Astrocyte (in vitro differentiated cells and primary cell): Measurements from ENCODE around the gene MOB3B. TPM values are rescaled to one million over a fixed set of nuclear protein-coding genes. Genes with fewer than 3 reads are reported as not detected.

Source experiments
- DNase-seq: peaks from one replicate; pipeline ENCODE4 v3.0.0-alpha.2; 2010; ENCODE audit warnings: low read depth
- FAIRE-seq: peaks from 2 replicates; lab custom pipeline; 2011; peaks lifted over from hg19 to GRCh38; lab: Jason Lieb, UNC
- H2AFZ ChIP-seq: 2 replicates; pipeline ENCODE4 v1.6.0; 2012; ENCODE audit warnings: low read depth, low read length, inconsistent platforms
- H3K27ac ChIP-seq: 2 replicates; pipeline ENCODE4 v1.5.1; 2011; ENCODE audit warnings: low read depth, low read length, inconsistent platforms
- H3K27me3 ChIP-seq: 2 replicates; pipeline ENCODE4 v1.6.0; 2011; ENCODE audit warnings: low read length, inconsistent platforms; ENCODE audit not compliant: insufficient read depth
- H3K36me3 ChIP-seq: 2 replicates; pipeline ENCODE4 v1.5.1; 2011; ENCODE audit warnings: low read length, inconsistent platforms; ENCODE audit not compliant: insufficient read depth
- H3K4me1 ChIP-seq: 2 replicates; pipeline ENCODE4 v1.5.1; 2011; ENCODE audit warnings: low read length, inconsistent platforms; ENCODE audit not compliant: insufficient read depth
- H3K4me2 ChIP-seq: 2 replicates; pipeline ENCODE4 v1.6.0; 2012; ENCODE audit warnings: low read length, inconsistent platforms
- H3K4me3 ChIP-seq: 2 replicates; pipeline ENCODE4 v1.5.1; 2011; ENCODE audit warnings: low read depth, mild to moderate bottlenecking, low read length, inconsistent platforms; ENCODE audit not compliant: insufficient read depth
- H3K79me2 ChIP-seq: 2 replicates; pipeline ENCODE4 v1.6.0; 2012; ENCODE audit warnings: mild to moderate bottlenecking, low read length, inconsistent platforms; ENCODE audit not compliant: insufficient read depth
- H3K9ac ChIP-seq: 2 replicates; pipeline ENCODE4 v1.6.0; 2012; ENCODE audit warnings: mild to moderate bottlenecking, low read length, inconsistent platforms
- H3K9me3 ChIP-seq: 2 replicates; pipeline ENCODE4 v1.5.1; 2012; ENCODE audit warnings: low read depth, mild to moderate bottlenecking, low read length, inconsistent platforms; ENCODE audit not compliant: insufficient read depth
- H4K20me1 ChIP-seq: 2 replicates; pipeline ENCODE4 v1.6.0; 2012; ENCODE audit warnings: low read length, inconsistent platforms; ENCODE audit not compliant: insufficient read depth
- H3K27ac Mint-ChIP-seq: one replicate; pipeline ENCODE4 v1.8.0; 2021; ENCODE audit warnings: mild to moderate bottlenecking, mixed read lengths; ENCODE audit not compliant: unreplicated experiment
- H3K27me3 Mint-ChIP-seq: one replicate; pipeline ENCODE4 v1.8.0; 2021; ENCODE audit warnings: low read depth, mixed read lengths; ENCODE audit not compliant: unreplicated experiment
- H3K36me3 Mint-ChIP-seq: one replicate; pipeline ENCODE4 v1.8.0; 2021; ENCODE audit warnings: low read depth, mixed read lengths; ENCODE audit not compliant: unreplicated experiment
- H3K4me1 Mint-ChIP-seq: one replicate; pipeline ENCODE4 v1.8.0; 2021; ENCODE audit warnings: low read depth, mixed read lengths; ENCODE audit not compliant: unreplicated experiment
- H3K4me3 Mint-ChIP-seq: one replicate; pipeline ENCODE4 v1.8.0; 2021; ENCODE audit warnings: mild to moderate bottlenecking, moderate library complexity, mixed read lengths; ENCODE audit not compliant: unreplicated experiment
- H3K9me3 Mint-ChIP-seq: one replicate; pipeline ENCODE4 v1.8.0; 2021; ENCODE audit warnings: mild to moderate bottlenecking, mixed read lengths; ENCODE audit not compliant: unreplicated experiment
- EZH2 ChIP-seq: IDR thresholded peaks from 2 replicates; pipeline ENCODE4 v1.6.1; 2012; ENCODE audit warnings: mild to moderate bottlenecking, low read length, inconsistent platforms; ENCODE audit not compliant: insufficient read depth
- total RNA-seq: library from RNA; stranded (reverse); gene quantifications from 2 replicates; pipeline ENCODE4 v1.2.1, GENCODE V29; 2021
- TF ChIP-seq, protein P1 (sequence below): IDR thresholded peaks from 2 replicates; pipeline ENCODE4 v1.5.1; 2011; ENCODE audit warnings: low read depth, mild to moderate bottlenecking, inconsistent platforms, low read length, moderate library complexity; ENCODE audit not compliant: insufficient read depth

The MOB3B gene
- total RNA-seq, 1 donor from 2014 or later: 3.9 TPM

DNA sequence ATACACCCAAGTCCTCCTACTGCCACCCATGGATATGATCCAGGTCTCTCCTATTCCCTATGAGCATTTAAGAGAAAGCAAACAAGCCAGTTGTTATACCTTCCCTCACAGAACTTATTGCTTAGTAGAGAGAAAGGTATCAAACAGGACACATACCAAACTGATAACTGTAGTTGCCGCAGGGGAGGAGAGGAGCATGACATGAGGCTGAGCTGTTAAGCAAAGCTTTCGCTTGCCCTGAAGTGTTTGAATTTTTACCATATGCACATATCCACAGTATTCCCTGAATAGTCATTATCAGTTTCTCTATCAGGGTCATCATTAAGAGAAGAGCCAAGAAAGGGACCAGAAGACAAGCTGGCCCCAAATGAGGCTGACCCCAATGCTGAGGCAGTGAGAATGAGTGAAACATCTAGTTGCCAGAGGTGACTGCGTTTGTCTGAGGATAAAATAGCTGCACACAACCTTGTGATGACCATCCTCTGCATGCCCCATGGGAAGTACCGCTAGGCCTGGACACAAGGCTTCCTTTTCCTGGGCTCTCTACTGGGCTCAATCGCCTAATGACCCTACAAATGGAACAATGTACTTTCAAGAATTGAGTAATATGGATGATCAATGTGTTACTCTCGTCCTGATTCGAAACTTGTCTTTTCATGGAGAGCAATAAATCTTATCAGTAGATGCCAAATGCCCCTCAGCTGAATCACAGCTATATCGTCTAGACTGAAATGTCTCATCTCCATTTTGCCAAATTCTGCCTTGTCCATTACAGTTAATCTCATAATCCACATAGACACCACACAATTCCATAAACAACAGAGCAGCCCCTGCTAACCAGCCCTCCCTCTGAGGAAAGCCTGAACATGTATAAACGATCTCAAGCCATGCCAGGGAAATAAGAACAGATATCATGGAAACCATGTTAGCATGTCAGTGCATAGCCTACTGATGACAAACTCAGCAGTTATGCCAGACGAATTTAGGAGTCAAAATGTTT lies 9.8 kb downstream of the MOB3B start:
- Mint-ChIP-seq H3K36me3 (no peaks in the 10 kb centered on the region), H3K9me3 (no peaks in the 10 kb centered on the region), H3K27me3 (no peaks in the 10 kb centered on the region), H3K4me3 (no peak overlapping the region), H3K27ac (peak overlapping the region; percentile 79), H3K4me1 (peaks cover 17% of the 10 kb centered on the region)
- H3K36me3 ChIP-seq: no peaks in the 10 kb centered on the region
- H3K4me1 ChIP-seq: peaks cover 9% of the 10 kb centered on the region
- FAIRE-seq: no peak
- no peaks in the 10 kb centered on the region for H3K9me3 ChIP-seq
- no peaks in the 10 kb centered on the region for H4K20me1 ChIP-seq
- H3K27me3 ChIP-seq: no peaks in the 10 kb centered on the region
- H3K79me2 ChIP-seq: no peaks in the 10 kb centered on the region
- peak; percentile 15 for DNase-seq
- no peak overlapping the region for H3K9ac ChIP-seq
- TF ChIP-seq, protein P1, sequence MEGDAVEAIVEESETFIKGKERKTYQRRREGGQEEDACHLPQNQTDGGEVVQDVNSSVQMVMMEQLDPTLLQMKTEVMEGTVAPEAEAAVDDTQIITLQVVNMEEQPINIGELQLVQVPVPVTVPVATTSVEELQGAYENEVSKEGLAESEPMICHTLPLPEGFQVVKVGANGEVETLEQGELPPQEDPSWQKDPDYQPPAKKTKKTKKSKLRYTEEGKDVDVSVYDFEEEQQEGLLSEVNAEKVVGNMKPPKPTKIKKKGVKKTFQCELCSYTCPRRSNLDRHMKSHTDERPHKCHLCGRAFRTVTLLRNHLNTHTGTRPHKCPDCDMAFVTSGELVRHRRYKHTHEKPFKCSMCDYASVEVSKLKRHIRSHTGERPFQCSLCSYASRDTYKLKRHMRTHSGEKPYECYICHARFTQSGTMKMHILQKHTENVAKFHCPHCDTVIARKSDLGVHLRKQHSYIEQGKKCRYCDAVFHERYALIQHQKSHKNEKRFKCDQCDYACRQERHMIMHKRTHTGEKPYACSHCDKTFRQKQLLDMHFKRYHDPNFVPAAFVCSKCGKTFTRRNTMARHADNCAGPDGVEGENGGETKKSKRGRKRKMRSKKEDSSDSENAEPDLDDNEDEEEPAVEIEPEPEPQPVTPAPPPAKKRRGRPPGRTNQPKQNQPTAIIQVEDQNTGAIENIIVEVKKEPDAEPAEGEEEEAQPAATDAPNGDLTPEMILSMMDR: no peak
- TF ChIP-seq EZH2: no peak
- peak overlapping the region; percentile 17 for H3K4me2 ChIP-seq
- no peak overlapping the region for H3K27ac ChIP-seq
- H2AFZ ChIP-seq: no peak overlapping the region
- H3K4me3 ChIP-seq: no peak overlapping the region

DNA sequence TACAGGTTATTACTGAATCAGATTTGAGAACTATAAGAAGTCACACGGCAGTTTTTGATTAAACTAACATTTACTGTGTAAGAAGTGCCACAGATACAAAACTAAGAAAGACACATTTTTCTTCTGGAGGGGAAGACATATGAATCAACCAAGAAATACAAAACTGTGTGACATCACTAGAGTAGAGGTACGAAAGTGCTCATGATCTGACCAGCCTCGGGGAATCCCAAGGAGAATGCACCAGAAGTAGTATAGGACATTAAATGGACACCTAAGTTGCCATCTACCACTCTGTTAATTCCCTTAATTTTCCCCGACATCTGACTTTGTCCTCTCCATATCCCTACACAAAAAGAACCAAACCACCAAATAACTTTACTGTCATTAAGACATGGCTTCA lies 10.8 kb downstream of the MOB3B start:
- Histone ChIP-seq H3K9ac (no peak overlapping the region), H3K9me3 (no peaks in the 10 kb centered on the region), H3K36me3 (no peaks in the 10 kb centered on the region), H3K79me2 (no peaks in the 10 kb centered on the region), H4K20me1 (no peaks in the 10 kb centered on the region), H3K4me1 (peaks cover 9% of the 10 kb centered on the region), H3K4me2 (no peak overlapping the region), H2AFZ (no peak overlapping the region), H3K27ac (no peak overlapping the region), H3K27me3 (no peaks in the 10 kb centered on the region), H3K4me3 (no peak overlapping the region)
- Mint-ChIP-seq H3K4me1 (peaks cover 17% of the 10 kb centered on the region), H3K4me3 (no peak overlapping the region), H3K9me3 (no peaks in the 10 kb centered on the region), H3K27ac (peak overlapping the region; percentile 13), H3K27me3 (no peaks in the 10 kb centered on the region), H3K36me3 (no peaks in the 10 kb centered on the region)
- TF ChIP-seq, protein P1: no peak
- TF ChIP-seq EZH2: no peak
- DNase-seq: no peak
- FAIRE-seq: no peak

DNA sequence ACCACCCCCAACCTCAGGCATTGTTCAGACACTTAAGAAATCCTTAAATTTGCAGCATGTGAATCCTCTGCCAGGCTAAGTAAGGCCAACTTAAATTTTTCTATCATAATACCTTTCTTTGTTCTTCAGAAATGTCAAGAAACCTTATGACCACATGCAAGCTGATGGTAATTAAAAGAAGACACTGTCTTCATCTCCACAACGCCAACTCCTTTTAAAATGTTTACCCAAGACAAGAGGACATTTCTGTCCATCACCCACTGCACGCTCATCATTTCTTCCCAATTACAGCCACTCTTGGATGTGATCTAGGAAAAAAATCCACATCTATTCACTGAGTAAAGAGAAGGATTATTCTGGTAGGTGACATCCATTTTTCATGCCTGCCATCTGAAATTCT lies 11.6 kb downstream of the MOB3B start:
- H3K27ac Mint-ChIP-seq: no peak overlapping the region
- no peaks in the 10 kb centered on the region for H3K9me3 ChIP-seq

More for the DNA sequence above, 11.6 kb downstream of the MOB3B start:
- H3K4me3 Mint-ChIP-seq: no peak overlapping the region
- H3K9me3 Mint-ChIP-seq: no peaks in the 10 kb centered on the region
- Histone ChIP-seq H2AFZ (no peak overlapping the region), H3K4me3 (no peak overlapping the region), H3K4me1 (peaks cover 9% of the 10 kb centered on the region), H3K27ac (no peak overlapping the region), H3K27me3 (no peaks in the 10 kb centered on the region), H3K4me2 (no peak overlapping the region), H3K9ac (no peak overlapping the region), H4K20me1 (no peaks in the 10 kb centered on the region), H3K36me3 (no peaks in the 10 kb centered on the region), H3K79me2 (no peaks in the 10 kb centered on the region)
- peaks cover 17% of the 10 kb centered on the region for H3K4me1 Mint-ChIP-seq
- no peaks in the 10 kb centered on the region for H3K36me3 Mint-ChIP-seq
- TF ChIP-seq, protein P1: no peak
- TF ChIP-seq EZH2: no peak
- FAIRE-seq (no peak), DNase-seq (no peak)
- H3K27me3 Mint-ChIP-seq: no peaks in the 10 kb centered on the region
